Astrocyte (in vitro differentiated cells and primary cell): Measurements from ENCODE around the gene DOLPP1. TPM values are rescaled to one million over a fixed set of nuclear protein-coding genes. Genes with fewer than 3 reads are reported as not detected.
A peak's percentile ranks its signal among the peaks of the same experiment; 100 is the strongest.

Experiments
- DNase-seq: peaks from one replicate; pipeline ENCODE4 v3.0.0-alpha.2; 2010; ENCODE audit warnings: low read depth
- FAIRE-seq: peaks from 2 replicates; lab custom pipeline; 2011; peaks lifted over from hg19 to GRCh38; lab: Jason Lieb, UNC
- H2AFZ ChIP-seq: 2 replicates; pipeline ENCODE4 v1.6.0; 2012; ENCODE audit warnings: low read depth, low read length, inconsistent platforms
- H3K27ac ChIP-seq: 2 replicates; pipeline ENCODE4 v1.5.1; 2011; ENCODE audit warnings: low read depth, low read length, inconsistent platforms
- H3K27me3 ChIP-seq: 2 replicates; pipeline ENCODE4 v1.6.0; 2011; ENCODE audit warnings: low read length, inconsistent platforms; ENCODE audit not compliant: insufficient read depth
- H3K36me3 ChIP-seq: 2 replicates; pipeline ENCODE4 v1.5.1; 2011; ENCODE audit warnings: low read length, inconsistent platforms; ENCODE audit not compliant: insufficient read depth
- H3K4me1 ChIP-seq: 2 replicates; pipeline ENCODE4 v1.5.1; 2011; ENCODE audit warnings: low read length, inconsistent platforms; ENCODE audit not compliant: insufficient read depth
- H3K4me2 ChIP-seq: 2 replicates; pipeline ENCODE4 v1.6.0; 2012; ENCODE audit warnings: low read length, inconsistent platforms
- H3K4me3 ChIP-seq: 2 replicates; pipeline ENCODE4 v1.5.1; 2011; ENCODE audit warnings: low read depth, mild to moderate bottlenecking, low read length, inconsistent platforms; ENCODE audit not compliant: insufficient read depth
- H3K79me2 ChIP-seq: 2 replicates; pipeline ENCODE4 v1.6.0; 2012; ENCODE audit warnings: mild to moderate bottlenecking, low read length, inconsistent platforms; ENCODE audit not compliant: insufficient read depth
- H3K9ac ChIP-seq: 2 replicates; pipeline ENCODE4 v1.6.0; 2012; ENCODE audit warnings: mild to moderate bottlenecking, low read length, inconsistent platforms
- H3K9me3 ChIP-seq: 2 replicates; pipeline ENCODE4 v1.5.1; 2012; ENCODE audit warnings: low read depth, mild to moderate bottlenecking, low read length, inconsistent platforms; ENCODE audit not compliant: insufficient read depth
- H4K20me1 ChIP-seq: 2 replicates; pipeline ENCODE4 v1.6.0; 2012; ENCODE audit warnings: low read length, inconsistent platforms; ENCODE audit not compliant: insufficient read depth
- H3K27ac Mint-ChIP-seq: one replicate; pipeline ENCODE4 v1.8.0; 2021; ENCODE audit warnings: mild to moderate bottlenecking, mixed read lengths; ENCODE audit not compliant: unreplicated experiment
- H3K27me3 Mint-ChIP-seq: one replicate; pipeline ENCODE4 v1.8.0; 2021; ENCODE audit warnings: low read depth, mixed read lengths; ENCODE audit not compliant: unreplicated experiment
- H3K36me3 Mint-ChIP-seq: one replicate; pipeline ENCODE4 v1.8.0; 2021; ENCODE audit warnings: low read depth, mixed read lengths; ENCODE audit not compliant: unreplicated experiment
- H3K4me1 Mint-ChIP-seq: one replicate; pipeline ENCODE4 v1.8.0; 2021; ENCODE audit warnings: low read depth, mixed read lengths; ENCODE audit not compliant: unreplicated experiment
- H3K4me3 Mint-ChIP-seq: one replicate; pipeline ENCODE4 v1.8.0; 2021; ENCODE audit warnings: mild to moderate bottlenecking, moderate library complexity, mixed read lengths; ENCODE audit not compliant: unreplicated experiment
- H3K9me3 Mint-ChIP-seq: one replicate; pipeline ENCODE4 v1.8.0; 2021; ENCODE audit warnings: mild to moderate bottlenecking, mixed read lengths; ENCODE audit not compliant: unreplicated experiment
- EZH2 ChIP-seq: IDR thresholded peaks from 2 replicates; pipeline ENCODE4 v1.6.1; 2012; ENCODE audit warnings: mild to moderate bottlenecking, low read length, inconsistent platforms; ENCODE audit not compliant: insufficient read depth
- total RNA-seq: library from RNA; stranded (reverse); gene quantifications from 2 replicates; pipeline ENCODE4 v1.2.1, GENCODE V29; 2021
- TF ChIP-seq, protein P1 (sequence below): IDR thresholded peaks from 2 replicates; pipeline ENCODE4 v1.5.1; 2011; ENCODE audit warnings: low read depth, mild to moderate bottlenecking, inconsistent platforms, low read length, moderate library complexity; ENCODE audit not compliant: insufficient read depth

Gene DOLPP1
- total RNA-seq, 1 donor from 2014 or later = 17.9 TPM

DNA sequence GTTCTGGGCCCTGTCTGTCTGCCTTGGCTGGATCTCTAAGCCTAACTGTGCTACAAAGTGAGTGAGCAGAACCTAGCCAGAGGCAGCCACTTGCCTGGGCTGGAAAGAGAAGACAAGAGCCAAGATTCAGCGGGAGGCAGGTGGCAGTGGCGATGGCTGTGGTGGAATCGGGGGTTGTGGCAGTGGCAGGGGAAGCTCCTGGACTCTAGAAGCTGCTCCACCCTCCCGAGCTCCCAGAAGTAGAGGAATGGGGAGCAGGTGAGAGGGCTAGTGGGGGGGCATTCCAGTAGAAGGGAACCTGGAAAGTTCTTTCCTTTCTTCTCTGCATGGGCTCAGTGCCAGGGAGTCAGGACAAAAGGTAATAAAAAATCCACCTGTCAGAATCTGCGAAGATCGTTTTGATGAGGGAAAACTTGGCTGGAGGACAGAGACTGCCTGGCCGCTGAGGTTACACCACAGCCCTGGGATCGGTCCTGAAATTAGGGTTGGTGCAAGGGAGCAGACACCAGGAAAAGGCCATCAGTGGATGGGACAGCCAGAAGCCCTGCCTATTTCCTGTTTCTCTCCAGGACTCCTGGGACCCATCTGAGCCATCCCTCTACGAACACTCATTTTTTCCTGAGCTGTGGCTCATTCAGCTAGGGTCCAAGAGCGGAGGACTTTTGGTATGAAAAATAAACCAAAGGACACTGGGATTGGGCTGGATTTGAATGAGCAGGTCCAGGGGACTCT, 28.1 kb downstream of the DOLPP1 start:
- peaks cover 2% of the 10 kb centered on the region for H3K4me1 Mint-ChIP-seq
- no peak overlapping the region for H3K4me3 ChIP-seq
- peaks cover 7% of the 10 kb centered on the region for H3K36me3 Mint-ChIP-seq
- H3K9me3 Mint-ChIP-seq = no peaks in the 10 kb centered on the region
- peaks cover 3% of the 10 kb centered on the region for H3K27me3 Mint-ChIP-seq
- H3K27ac ChIP-seq = no peak overlapping the region
- FAIRE-seq (no peak), DNase-seq (no peak)
- H3K4me1 ChIP-seq = peaks cover 15% of the 10 kb centered on the region
- H3K79me2 ChIP-seq = peaks cover 33% of the 10 kb centered on the region
- H3K36me3 ChIP-seq = peaks cover 3% of the 10 kb centered on the region
- no peak overlapping the region for H3K27ac Mint-ChIP-seq
- peaks cover 26% of the 10 kb centered on the region for H4K20me1 ChIP-seq
- no peaks in the 10 kb centered on the region for H3K9me3 ChIP-seq
- H3K4me2 ChIP-seq = peak overlapping the region; percentile 100
- H3K9ac ChIP-seq = peak overlapping the region; percentile 85
- H2AFZ ChIP-seq = no peak overlapping the region
- TF ChIP-seq, protein P1, sequence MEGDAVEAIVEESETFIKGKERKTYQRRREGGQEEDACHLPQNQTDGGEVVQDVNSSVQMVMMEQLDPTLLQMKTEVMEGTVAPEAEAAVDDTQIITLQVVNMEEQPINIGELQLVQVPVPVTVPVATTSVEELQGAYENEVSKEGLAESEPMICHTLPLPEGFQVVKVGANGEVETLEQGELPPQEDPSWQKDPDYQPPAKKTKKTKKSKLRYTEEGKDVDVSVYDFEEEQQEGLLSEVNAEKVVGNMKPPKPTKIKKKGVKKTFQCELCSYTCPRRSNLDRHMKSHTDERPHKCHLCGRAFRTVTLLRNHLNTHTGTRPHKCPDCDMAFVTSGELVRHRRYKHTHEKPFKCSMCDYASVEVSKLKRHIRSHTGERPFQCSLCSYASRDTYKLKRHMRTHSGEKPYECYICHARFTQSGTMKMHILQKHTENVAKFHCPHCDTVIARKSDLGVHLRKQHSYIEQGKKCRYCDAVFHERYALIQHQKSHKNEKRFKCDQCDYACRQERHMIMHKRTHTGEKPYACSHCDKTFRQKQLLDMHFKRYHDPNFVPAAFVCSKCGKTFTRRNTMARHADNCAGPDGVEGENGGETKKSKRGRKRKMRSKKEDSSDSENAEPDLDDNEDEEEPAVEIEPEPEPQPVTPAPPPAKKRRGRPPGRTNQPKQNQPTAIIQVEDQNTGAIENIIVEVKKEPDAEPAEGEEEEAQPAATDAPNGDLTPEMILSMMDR = no peak
- TF ChIP-seq EZH2 = no peak
- peak overlapping the region; percentile 83 for H3K4me3 Mint-ChIP-seq
- H3K27me3 ChIP-seq = no peaks in the 10 kb centered on the region

- Histone ChIP-seq H3K4me3 (no peak overlapping the region), H2AFZ (no peak overlapping the region), H3K27ac (no peak overlapping the region), H3K9me3 (no peaks in the 10 kb centered on the region), H3K36me3 (peaks cover 3% of the 10 kb centered on the region), H4K20me1 (peaks cover 30% of the 10 kb centered on the region), H3K4me2 (peak overlapping the region; percentile 100), H3K27me3 (no peaks in the 10 kb centered on the region), H3K9ac (peak overlapping the region; percentile 85), H3K79me2 (peaks cover 38% of the 10 kb centered on the region), H3K4me1 (peaks cover 15% of the 10 kb centered on the region)
- Mint-ChIP-seq H3K36me3 (peaks cover 7% of the 10 kb centered on the region), H3K4me1 (peaks cover 2% of the 10 kb centered on the region), H3K4me3 (peak overlapping the region; percentile 83), H3K27ac (peak overlapping the region; percentile 18), H3K27me3 (peaks cover 3% of the 10 kb centered on the region), H3K9me3 (no peaks in the 10 kb centered on the region)
- TF ChIP-seq, protein P1 = no peak
- TF ChIP-seq EZH2 = no peak
- DNase-seq = no peak
- FAIRE-seq = no peak
Observed at GRCh38 chr9:129109537-129109903, 28.6 kb downstream of the DOLPP1 start.
